Measurements from ENCODE around the gene NPBWR2. TPM values are rescaled to one million over a fixed set of nuclear protein-coding genes. Genes with fewer than 3 reads are reported as not detected.

NPBWR2 gene
- total RNA-seq, 1 donor from 2014 or later: not detected

- no peaks in the 10 kb centered on the region for H3K9me3 ChIP-seq (ENCODE audit: low read depth)
- Mint-ChIP-seq H3K27ac (peak overlapping the region; percentile 29), H3K9me3 (peaks cover 2% of the 10 kb centered on the region), H3K36me3 (no peaks in the 10 kb centered on the region), H3K4me1 (peaks cover 54% of the 10 kb centered on the region), H3K4me3 (no peak overlapping the region), H3K27me3 (ENCODE audit: insufficient read depth, low read depth) (peaks cover 28% of the 10 kb centered on the region)
- no peaks in the 10 kb centered on the region for H3K79me2 ChIP-seq (ENCODE audit: low read depth)
- peaks cover 22% of the 10 kb centered on the region for H3F3A ChIP-seq (ENCODE audit: low read depth)
- H3K27me3 ChIP-seq: no peaks in the 10 kb centered on the region
- H3K36me3 ChIP-seq: no peaks in the 10 kb centered on the region
- H3K27ac ChIP-seq: no peak overlapping the region
- H3K9ac ChIP-seq: no peak overlapping the region
- no peaks in the 10 kb centered on the region for H4K20me1 ChIP-seq (ENCODE audit: low read depth)
- no peak for DNase-seq (ENCODE audit: low spot score)
- no peak overlapping the region for H3K4me2 ChIP-seq
- TF ChIP-seq CTCF (IDR thresholded peaks at IDR 0.05) (no peak), EZH2phosphoT487 (IDR thresholded peaks at IDR 0.05) (no peak), EZH2 (IDR thresholded peaks at IDR 0.05) (no peak)
- no peak overlapping the region for H2AFZ ChIP-seq (replicated peaks)
- no peak overlapping the region for H3K4me3 ChIP-seq
- peaks cover 38% of the 10 kb centered on the region for H3K4me1 ChIP-seq
Measured at GRCh38 chr20:64152906-64153305, 45.5 kb upstream of the NPBWR2 start.

GRCh38 chr20:64151633-64152530 is 44.5 kb upstream of the NPBWR2 start:
- H3K4me3 ChIP-seq: no peak overlapping the region
- H3K9me3 Mint-ChIP-seq: peaks cover 2% of the 10 kb centered on the region
- no peak for TF ChIP-seq EZH2phosphoT487 (IDR thresholded peaks at IDR 0.05)
- no peak for TF ChIP-seq CTCF (IDR thresholded peaks at IDR 0.05)
- no peak for TF ChIP-seq EZH2 (IDR thresholded peaks at IDR 0.05)
- H3K27me3 ChIP-seq: no peaks in the 10 kb centered on the region
- H3K27me3 Mint-ChIP-seq (ENCODE audit: insufficient read depth, low read depth): peaks cover 26% of the 10 kb centered on the region
- H3K79me2 ChIP-seq (ENCODE audit: low read depth): no peaks in the 10 kb centered on the region
- H3K36me3 ChIP-seq: no peaks in the 10 kb centered on the region
- peak overlapping the region; percentile 19 for H3K27ac Mint-ChIP-seq
- H4K20me1 ChIP-seq (ENCODE audit: low read depth): no peaks in the 10 kb centered on the region
- H3K4me2 ChIP-seq: peak overlapping the region; percentile 68
- DNase-seq (ENCODE audit: low spot score): peak; percentile 74
- H3K36me3 Mint-ChIP-seq: no peaks in the 10 kb centered on the region
- no peak overlapping the region for H3K9ac ChIP-seq
- H3K4me1 Mint-ChIP-seq: peaks cover 51% of the 10 kb centered on the region
- peak overlapping the region; percentile 67 for H3K27ac ChIP-seq
- peaks cover 22% of the 10 kb centered on the region for H3F3A ChIP-seq (ENCODE audit: low read depth)
- peaks cover 43% of the 10 kb centered on the region for H3K4me1 ChIP-seq
- H2AFZ ChIP-seq (replicated peaks): no peak overlapping the region
- no peaks in the 10 kb centered on the region for H3K9me3 ChIP-seq (ENCODE audit: low read depth)
- H3K4me3 Mint-ChIP-seq: no peak overlapping the region

- no peak for DNase-seq (ENCODE audit: low spot score)
- peaks cover 2% of the 10 kb centered on the region for H4K20me1 ChIP-seq (ENCODE audit: low read depth)
- Mint-ChIP-seq H3K4me3 (peak overlapping the region; percentile 64), H3K27me3 (ENCODE audit: insufficient read depth, low read depth) (peaks cover 26% of the 10 kb centered on the region), H3K9me3 (peaks cover 2% of the 10 kb centered on the region), H3K36me3 (no peaks in the 10 kb centered on the region), H3K27ac (peak overlapping the region; percentile 18), H3K4me1 (peaks cover 43% of the 10 kb centered on the region)
- H3K9me3 ChIP-seq (ENCODE audit: low read depth): no peaks in the 10 kb centered on the region
- no peaks in the 10 kb centered on the region for H3K36me3 ChIP-seq
- H3K27ac ChIP-seq: peak overlapping the region; percentile 67
- no peak overlapping the region for H3K4me3 ChIP-seq
- peak overlapping the region; percentile 68 for H3K4me2 ChIP-seq
- TF ChIP-seq EZH2 (IDR thresholded peaks at IDR 0.05) (no peak), EZH2phosphoT487 (IDR thresholded peaks at IDR 0.05) (no peak), CTCF (IDR thresholded peaks at IDR 0.05) (no peak)
- no peaks in the 10 kb centered on the region for H3K79me2 ChIP-seq (ENCODE audit: low read depth)
- H3F3A ChIP-seq (ENCODE audit: low read depth): peaks cover 22% of the 10 kb centered on the region
- H3K9ac ChIP-seq: no peak overlapping the region
- H3K4me1 ChIP-seq: peaks cover 43% of the 10 kb centered on the region
- H2AFZ ChIP-seq (replicated peaks): no peak overlapping the region
- no peaks in the 10 kb centered on the region for H3K27me3 ChIP-seq
Measured at GRCh38 chr20:64150756-64151632, 43.6 kb upstream of the NPBWR2 start.
